ENCODE measurements around the gene UPK1B.

DNA sequence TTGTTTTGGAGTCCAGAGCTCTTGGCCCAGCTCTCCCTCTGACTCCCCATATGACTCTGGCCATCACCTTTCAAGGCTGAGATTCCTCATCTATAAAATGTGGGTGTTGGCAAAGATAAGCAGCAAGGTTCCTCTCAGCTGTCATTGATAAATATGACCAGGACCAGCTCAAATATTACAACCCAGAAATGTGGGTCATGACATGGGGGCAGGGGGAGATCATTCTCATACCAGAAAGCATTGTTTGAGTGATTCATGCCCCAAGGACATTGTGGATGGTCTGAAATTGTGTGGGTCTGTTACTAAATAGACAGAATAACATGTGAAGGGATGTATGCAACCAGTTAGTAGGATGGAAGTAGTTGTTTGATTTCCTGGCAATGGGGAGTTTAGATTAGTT, 13.9 kb downstream of the UPK1B start:
- TF ChIP-seq EZH2 (IDR thresholded peaks at IDR 0.05) (no peak), POLR2AphosphoS5 (IDR thresholded peaks at IDR 0.05; ENCODE audit: borderline replicate concordance, low read depth, low read length) (no peak), FOXP2 (optimal IDR thresholded peaks at IDR 0.05; ENCODE audit: control extremely low read depth, extremely low read length, insufficient read depth) (no peak)
